DND-41 (cell line): ENCODE data around the gene ATXN7.

ENCODE experiments used
- ATAC-seq: fragments of 200-7000 bp; cut with Tn5 transposase; 3 replicates; pipeline ENCODE4 v1.9.1; 2021; ENCODE audit warnings: low read depth; ENCODE audit not compliant: insufficient read depth
- DNase-seq: peaks from one replicate; pipeline ENCODE4 v3.0.0-alpha.2; 2020
- H2AFZ ChIP-seq: 2 replicates; pipeline ENCODE4 v1.6.0; 2012; ENCODE audit warnings: low read depth, low read length
- H3K27ac ChIP-seq: 2 replicates; pipeline ENCODE4 v1.5.1; 2012; ENCODE audit warnings: low read length, inconsistent platforms
- H3K27me3 ChIP-seq: fragments of 200-600 bp; sonication (generic); 2 replicates; pipeline ENCODE4 v1.6.0; 2012; ENCODE audit warnings: low read length, mild to moderate bottlenecking, inconsistent platforms; ENCODE audit not compliant: insufficient read depth, poor library complexity
- H3K36me3 ChIP-seq: 2 replicates; pipeline ENCODE4 v1.5.1; 2012; ENCODE audit warnings: low read length, inconsistent platforms; ENCODE audit not compliant: insufficient read depth
- H3K4me1 ChIP-seq: 2 replicates; pipeline ENCODE4 v1.5.1; 2012; ENCODE audit warnings: mild to moderate bottlenecking, low read length; ENCODE audit not compliant: insufficient read depth
- H3K4me2 ChIP-seq: 2 replicates; pipeline ENCODE4 v1.6.0; 2012; ENCODE audit warnings: mild to moderate bottlenecking, moderate library complexity, low read length, inconsistent platforms; ENCODE audit not compliant: insufficient read depth
- H3K4me3 ChIP-seq, 2 experiments: fragments of 200-600 bp in 1 of 2; shearing (Covaris generic) in 1 of 2; 2 replicates each; pipeline ENCODE4 v1.5.1; 2012 to 2016; ENCODE audit warnings: inconsistent platforms in 2 of 2, low read length in 2 of 2, mild to moderate bottlenecking in 2 of 2, low read depth in 1 of 2, moderate library complexity in 1 of 2
- H3K79me2 ChIP-seq: 2 replicates; pipeline ENCODE4 v1.6.0; 2012; ENCODE audit warnings: low read length, inconsistent platforms; ENCODE audit not compliant: insufficient read depth
- H3K9ac ChIP-seq: 2 replicates; pipeline ENCODE4 v1.6.0; 2012; ENCODE audit warnings: low read depth, mild to moderate bottlenecking, inconsistent platforms, low read length, moderate library complexity
- H3K9me3 ChIP-seq: 2 replicates; pipeline ENCODE4 v1.5.1; 2012; ENCODE audit warnings: low read length, moderate library complexity, mild to moderate bottlenecking, inconsistent platforms; ENCODE audit not compliant: insufficient read depth, severe bottlenecking
- H4K20me1 ChIP-seq: 2 replicates; pipeline ENCODE4 v1.6.0; 2012; ENCODE audit warnings: low read length; ENCODE audit not compliant: insufficient read depth
- CTCF ChIP-seq: IDR thresholded peaks from 2 replicates; pipeline ENCODE4 v1.5.1; 2012; ENCODE audit warnings: borderline replicate concordance, low read length, moderate library complexity, mild to moderate bottlenecking; ENCODE audit not compliant: poor library complexity, severe bottlenecking; ENCODE audit errors: extremely low read depth
- EZH2 ChIP-seq: IDR thresholded peaks from 3 replicates; pipeline ENCODE4 v1.6.1; 2012; ENCODE audit warnings: borderline replicate concordance, low read depth, mild to moderate bottlenecking, moderate library complexity, low read length, inconsistent platforms; ENCODE audit not compliant: severe bottlenecking

The ATXN7 gene

DNA sequence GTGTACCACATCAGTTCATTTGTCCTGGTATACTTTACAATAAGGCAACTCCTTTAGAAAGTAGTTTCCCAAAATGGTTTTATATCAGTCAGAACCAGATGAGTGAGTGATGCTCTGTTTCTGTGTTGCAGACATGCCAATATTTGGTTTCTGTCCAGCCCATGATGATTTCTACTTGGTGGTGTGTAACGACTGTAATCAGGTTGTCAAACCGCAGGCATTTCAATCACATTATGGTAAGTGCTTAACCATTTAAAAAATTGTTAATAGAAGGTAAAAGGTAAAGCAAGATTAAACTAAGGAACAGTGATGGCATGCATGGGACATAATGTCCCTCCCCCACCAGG, 88.6 kb downstream of the ATXN7 start:
- H2AFZ ChIP-seq = no peak overlapping the region
- H3K9ac ChIP-seq = no peak overlapping the region
- no peak for ATAC-seq
- no peak overlapping the region for H3K4me3 ChIP-seq
- no peak overlapping the region for H3K4me2 ChIP-seq
- H4K20me1 ChIP-seq = peaks cover 27% of the 10 kb centered on the region
- peaks cover 60% of the 10 kb centered on the region for H3K36me3 ChIP-seq
- TF ChIP-seq CTCF = no peak
- H3K4me1 ChIP-seq = no peaks in the 10 kb centered on the region
- H3K27ac ChIP-seq = no peak overlapping the region
- no peak for DNase-seq
- H3K9me3 ChIP-seq = no peaks in the 10 kb centered on the region
- no peaks in the 10 kb centered on the region for H3K27me3 ChIP-seq
- H3K79me2 ChIP-seq = peaks cover 74% of the 10 kb centered on the region

DNA sequence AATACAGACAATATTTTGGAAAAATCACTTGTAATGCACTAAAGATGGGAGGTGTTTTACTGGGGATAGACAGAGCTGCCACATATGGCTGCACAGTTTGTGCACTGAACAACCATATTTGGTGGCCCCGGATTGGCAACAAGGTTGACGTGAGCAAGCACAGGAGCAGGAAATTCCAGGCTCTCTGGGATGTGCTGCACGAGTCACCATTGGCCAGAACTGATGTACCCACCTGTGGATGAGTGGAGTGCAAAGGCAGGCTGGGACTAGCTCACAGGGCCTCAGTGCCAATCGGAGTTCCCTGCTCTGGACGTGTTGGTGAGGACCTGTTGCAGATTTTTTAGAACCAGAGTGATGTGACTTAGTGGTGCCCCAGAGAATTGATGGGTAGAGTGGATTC, 90.5 kb downstream of the ATXN7 start:
- H3K9ac ChIP-seq = no peak overlapping the region
- peaks cover 12% of the 10 kb centered on the region for H4K20me1 ChIP-seq
- no peaks in the 10 kb centered on the region for H3K27me3 ChIP-seq
- H3K4me1 ChIP-seq = no peaks in the 10 kb centered on the region
- H3K4me3 ChIP-seq = no peak overlapping the region
- H2AFZ ChIP-seq = no peak overlapping the region
- DNase-seq (no peak), ATAC-seq (no peak)
- H3K36me3 ChIP-seq = peaks cover 55% of the 10 kb centered on the region
- H3K9me3 ChIP-seq = no peaks in the 10 kb centered on the region
- no peak overlapping the region for H3K27ac ChIP-seq
- H3K4me2 ChIP-seq = no peak overlapping the region
- TF ChIP-seq CTCF (no peak), EZH2 (no peak)
- peaks cover 75% of the 10 kb centered on the region for H3K79me2 ChIP-seq

GRCh38 chr3:63955036-63955650, 91.5 kb downstream of the ATXN7 start:
- DNase-seq (no peak), ATAC-seq (no peak)
- Histone ChIP-seq H3K4me1 (0 out of 2 replicates have a peak, but pooled peaks cover under 1% of the 10 kb centered on the region), H3K4me2 (no peak overlapping the region), H3K27me3 (no peaks in the 10 kb centered on the region), H2AFZ (no peak overlapping the region), H3K36me3 (peaks cover 48% of the 10 kb centered on the region), H3K27ac (no peak overlapping the region), H3K4me3 (no peak overlapping the region), H3K9me3 (no peaks in the 10 kb centered on the region), H4K20me1 (peaks cover 15% of the 10 kb centered on the region), H3K9ac (no peak overlapping the region), H3K79me2 (peaks cover 78% of the 10 kb centered on the region)
- TF ChIP-seq EZH2 = no peak
- TF ChIP-seq CTCF = no peak
